Stomach (tissue), 9 donors: ENCODE data around the gene STAB1. TPM values are rescaled to one million over a fixed set of nuclear protein-coding genes. Genes with fewer than 3 reads are reported as not detected.

Experiments
- DNase-seq, 2 donors: peaks; one replicate each; pipeline versions ENCODE4 v3.0.0 to v3.0.0-alpha.2; 2013 to 2019
- H3K27ac ChIP-seq, 5 donors: fragments of 200-600 bp in 4 of 5; sonication (generic) in 4 of 5; one replicate each; pipeline ENCODE4 v1.5.1; 2013 to 2019; ENCODE audit warnings: mild to moderate bottlenecking in 1 of 5, moderate library complexity in 1 of 5
- H3K27me3 ChIP-seq, 3 donors: fragments of 200-600 bp; sonication (generic); one replicate each; pipeline ENCODE4 v1.5.1; 2017 to 2019; ENCODE audit warnings: mixed run types in 1 of 3
- H3K36me3 ChIP-seq, 4 donors: fragments of 200-600 bp; sonication (generic); 1 replicate in 3 of 4; 2 replicates in 1 of 4; pipeline ENCODE4 v1.5.1; 2016 to 2019
- H3K4me1 ChIP-seq, 4 donors: fragments of 200-600 bp; sonication (generic); one replicate each; pipeline ENCODE4 v1.5.1; 2016 to 2019
- H3K4me3 ChIP-seq, 4 donors: fragments of 200-600 bp; sonication (generic) in 3 of 4; one replicate each; pipeline ENCODE4 v1.5.1; 2016 to 2019; ENCODE audit warnings: mild to moderate bottlenecking in 1 of 4
- H3K9me3 ChIP-seq, 4 donors: fragments of 200-600 bp; sonication (generic); one replicate each; pipeline ENCODE4 v1.5.1; 2016 to 2019
- CTCF ChIP-seq, 7 experiments: fragments of 450-650 bp in 4 of 7; fragments of 200-600 bp in 3 of 7; sonication (generic) in 3 of 7; IDR thresholded peaks; one replicate each; pipeline ENCODE4 v1.5.1; 2016 to 2019; ENCODE audit warnings: antibody characterized with exemption in 7 of 7, control low read depth in 2 of 7, mild to moderate bottlenecking in 1 of 7
- EP300 ChIP-seq: sonication (generic); formaldehyde crosslinking; IDR thresholded peaks from one replicate; pipeline ENCODE4 v1.6.1; 2017; ENCODE audit warnings: antibody characterized with exemption
- POLR2A ChIP-seq, 4 donors: fragments of 450-650 bp; IDR thresholded peaks; one replicate each; pipeline ENCODE4 v1.6.1; 2016; ENCODE audit warnings: antibody characterized with exemption in 4 of 4, control low read depth in 2 of 4, mild to moderate bottlenecking in 1 of 4, moderate library complexity in 1 of 4
- POLR2AphosphoS5 ChIP-seq, 3 donors: sonication (generic); formaldehyde crosslinking; IDR thresholded peaks; one replicate each; pipeline ENCODE4 v1.6.1; 2016; ENCODE audit warnings: antibody characterized with exemption in 3 of 3
- WGBS, 5 donors: extraction: QIAGEN DNeasy Blood & Tissue Kit in 3 of 5; methylation state at CpG; one replicate each; pipeline versions ENCODE4 v1.1.5 to v1.1.7; 2013 to 2018; 5-methylcytosine and 5-hydroxymethylcytosine counted together
- intact Hi-C: fragments of 100-400 bp; cut with DNase I; formaldehyde crosslinking; loops from one replicate; pipeline ENCODE4 v1.15.1; 2023; ENCODE audit warnings: low total_unique reads
- polyA plus RNA-seq, 3 donors: library from polyadenylated mRNA; stranded (reverse); fragments of 200-250 nt; gene quantifications; one replicate each; pipeline ENCODE4 v1.2.3, GENCODE V29; 2013
- total RNA-seq, 5 donors: library from RNA; depleted of rRNA; stranded (reverse); fragments of >200 nt; gene quantifications; one replicate each; pipeline versions ENCODE4 v1.1.0 to v1.2.3, GENCODE V29; 2014 to 2016
- donor health status: healthy with polysubstance abuse.
- donor health status: Bipolar disorder and iron deficiency.
- donor health status: healthy.

Gene STAB1
- total and polyA plus RNA-seq, 8 donors = 33.7 to 295 (median 62.8) TPM

- WGBS, 5 donors = 47 to 60% (median 56%) methylated on average over 43 to 57 of the region's 57 CpGs
- H3K27ac ChIP-seq = peak overlapping the region; percentile 29 to 89 (median 82)
- H3K27me3 ChIP-seq = peaks cover 0 to 13% (median 0%) of the 10 kb centered on the region in 3 donors
- intact Hi-C loops = no loop called here
- TF ChIP-seq EP300 (no peak), CTCF (IDR thresholded peaks at IDR 0.05) (no peak), POLR2AphosphoS5 (IDR thresholded peaks at IDR 0.05) (no peak), POLR2A (IDR thresholded peaks at IDR 0.05) (no peak)
- peaks cover 38 to 84% (median 68%) of the 10 kb centered on the region in 4 donors for H3K4me1 ChIP-seq
- H3K36me3 ChIP-seq = no peaks in the 10 kb centered on the region
- no peaks in the 10 kb centered on the region for H3K9me3 ChIP-seq
- DNase-seq = peak; percentile 30 to 78
- H3K4me3 ChIP-seq = peak overlapping the region; percentile 64 to 70 (median 64)
Observed at GRCh38 chr3:52534281-52535183, 39.4 kb downstream of the STAB1 start.

GRCh38 chr3:52535411-52536111 lies 40.4 kb downstream of the STAB1 start:
- peak in 1 of 2 donors; percentile 8 for DNase-seq
- TF ChIP-seq POLR2AphosphoS5 (IDR thresholded peaks at IDR 0.05) (no peak), POLR2A (IDR thresholded peaks at IDR 0.05) (no peak), CTCF (IDR thresholded peaks at IDR 0.05) (no peak), EP300 (no peak)
- no peaks in the 10 kb centered on the region for H3K9me3 ChIP-seq
- H3K27ac ChIP-seq = peak overlapping the region in 3 of 5 donors; percentile 89 to 96 (median 89)
- H3K36me3 ChIP-seq = peaks cover 0 to 8% (median 2%) of the 10 kb centered on the region in 4 donors
- peaks cover 43 to 85% (median 70%) of the 10 kb centered on the region in 4 donors for H3K4me1 ChIP-seq
- peak overlapping the region; percentile 19 to 80 (median 50) for H3K4me3 ChIP-seq
- H3K27me3 ChIP-seq = peaks cover 0 to 13% (median 0%) of the 10 kb centered on the region in 3 donors
- WGBS, 5 donors = 87 to 91% (median 91%) methylated on average over 19 of the region's 19 CpGs
- intact Hi-C loops = no loop called here

- peaks cover 43 to 82% (median 71%) of the 10 kb centered on the region in 4 donors for H3K4me1 ChIP-seq
- WGBS, 5 donors = 5 to 13% (median 10%) methylated on average over 9 of the region's 9 CpGs
- peak overlapping the region; percentile 19 to 80 (median 50) for H3K4me3 ChIP-seq
- peak overlapping the region in 3 of 5 donors; percentile 89 to 96 (median 89) for H3K27ac ChIP-seq
- H3K9me3 ChIP-seq = no peaks in the 10 kb centered on the region
- no peak for TF ChIP-seq POLR2A (IDR thresholded peaks at IDR 0.05)
- TF ChIP-seq POLR2AphosphoS5 (IDR thresholded peaks at IDR 0.05) = no peak
- no peak for TF ChIP-seq EP300
- no peak for TF ChIP-seq CTCF (IDR thresholded peaks at IDR 0.05)
- no peak for DNase-seq
- peaks cover 0 to 13% (median 0%) of the 10 kb centered on the region in 3 donors for H3K27me3 ChIP-seq
- intact Hi-C loops = no loop called here
- peaks cover 0 to 13% (median 7%) of the 10 kb centered on the region in 4 donors for H3K36me3 ChIP-seq
Observed at GRCh38 chr3:52536112-52536368, 40.9 kb downstream of the STAB1 start.

- intact Hi-C loops = no loop called here
- peaks cover 43 to 82% (median 68%) of the 10 kb centered on the region in 4 donors for H3K4me1 ChIP-seq
- 0 to 1% (median 1%) methylated on average over 39 to 65 of the region's 65 CpGs for WGBS, 5 donors
- H3K9me3 ChIP-seq = no peaks in the 10 kb centered on the region
- peaks cover 0 to 13% (median 0%) of the 10 kb centered on the region in 3 donors for H3K27me3 ChIP-seq
- TF ChIP-seq CTCF (IDR thresholded peaks at IDR 0.05) = no peak
- no peak for TF ChIP-seq EP300
- TF ChIP-seq POLR2AphosphoS5 (IDR thresholded peaks at IDR 0.05) = peak; percentile 98 to 100 (median 100)
- TF ChIP-seq POLR2A (IDR thresholded peaks at IDR 0.05) = peak in 2 of 4 donors; percentile 89 to 90
- H3K27ac ChIP-seq = peak within 1 kb of the TSS; percentile 81 to 96 (median 89)
- H3K36me3 ChIP-seq = peaks cover 0 to 18% (median 12%) of the 10 kb centered on the region in 4 donors
- H3K4me3 ChIP-seq = peak within 1 kb of the TSS; percentile 68 to 81 (median 79)
- DNase-seq = peak; percentile 98 to 100
Observed at GRCh38 chr3:52536369-52537164, 41.4 kb downstream of the STAB1 start, which contains the start of gene UQCC5. Gene UQCC5, plus strand, starts transcription at chr3:52536605. Its CDS starts 151 bp downstream, at chr3:52536756.
